Breast epithelium (tissue), 3 donors: Measurements from ENCODE around the gene SLC4A11.

Source experiments
- CTCF ChIP-seq, 3 donors: fragments of 450-650 bp; IDR thresholded peaks; one replicate each; pipeline ENCODE4 v1.5.1; 2016 to 2017; ENCODE audit warnings: antibody characterized with exemption in 3 of 3, mild to moderate bottlenecking in 3 of 3, moderate library complexity in 3 of 3
- POLR2A ChIP-seq: fragments of 450-650 bp; IDR thresholded peaks from one replicate; pipeline ENCODE4 v1.6.1; 2016; ENCODE audit warnings: antibody characterized with exemption, mild to moderate bottlenecking, moderate library complexity
- POLR2AphosphoS5 ChIP-seq, 3 donors: sonication (generic); formaldehyde crosslinking; IDR thresholded peaks; one replicate each; pipeline ENCODE4 v1.6.1; 2017; ENCODE audit warnings: antibody characterized with exemption in 3 of 3

GRCh38 chr20:3237011-3237957 is 1.7 kb downstream of the SLC4A11 start:
- TF ChIP-seq CTCF (IDR thresholded peaks at IDR 0.05) (no peak), POLR2AphosphoS5 (IDR thresholded peaks at IDR 0.05) (no peak), POLR2A (no peak)
